NCI-H446 (cell line): ENCODE results near the gene CAP2.

ENCODE experiments used
- DNase-seq, 2 experiments: peaks; one replicate each; lab custom pipeline; 2025; lab: John Stamatoyannopoulos, UW

CAP2 gene

GRCh38 chr6:17474289-17474688, 80.9 kb downstream of the CAP2 start:
- no peak for DNase-seq

GRCh38 chr6:17475606-17476244, 82.3 kb downstream of the CAP2 start:
- peak in 1 of 2 experiments; percentile 71 for DNase-seq

GRCh38 chr6:17476511-17476910, 83.1 kb downstream of the CAP2 start:
- DNase-seq = no peak

- DNase-seq = no peak
Measured at GRCh38 chr6:17477356-17477755, 84.0 kb downstream of the CAP2 start.

- no peak for DNase-seq
Measured at GRCh38 chr6:17478223-17478907, 85.0 kb downstream of the CAP2 start.

GRCh38 chr6:17478946-17479345, 85.6 kb downstream of the CAP2 start:
- no peak for DNase-seq

- peak; percentile 25 to 61 for DNase-seq
Measured at GRCh38 chr6:17480476-17480875, 87.1 kb downstream of the CAP2 start.

GRCh38 chr6:17482711-17483110, 89.3 kb downstream of the CAP2 start:
- DNase-seq = no peak

GRCh38 chr6:17483391-17484016, 90.1 kb downstream of the CAP2 start:
- DNase-seq = no peak

GRCh38 chr6:17484201-17484849, 90.9 kb downstream of the CAP2 start:
- peak in 1 of 2 experiments; percentile 65 for DNase-seq

- peak in 1 of 2 experiments; percentile 85 for DNase-seq
Measured at GRCh38 chr6:17485181-17485580, 91.8 kb downstream of the CAP2 start.

- no peak for DNase-seq
Measured at GRCh38 chr6:17485946-17486345, 92.6 kb downstream of the CAP2 start.

GRCh38 chr6:17486680-17487079, 93.3 kb downstream of the CAP2 start:
- no peak for DNase-seq

- peak; percentile 55 to 94 for DNase-seq
Measured at GRCh38 chr6:17490724-17491123, 97.3 kb downstream of the CAP2 start.

- no peak for DNase-seq
Measured at GRCh38 chr6:17491416-17492142, 98.2 kb downstream of the CAP2 start.

- DNase-seq = no peak
Measured at GRCh38 chr6:17492350-17492749, 99.0 kb downstream of the CAP2 start.

GRCh38 chr6:17493286-17493685, 99.9 kb downstream of the CAP2 start:
- peak in 1 of 2 experiments; percentile 28 for DNase-seq

- DNase-seq = no peak
Measured at GRCh38 chr6:17494177-17494576, 100.8 kb downstream of the CAP2 start.

GRCh38 chr6:17494919-17495318, 101.5 kb downstream of the CAP2 start:
- peak in 1 of 2 experiments; percentile 8 for DNase-seq

GRCh38 chr6:17497535-17498095, 104.2 kb downstream of the CAP2 start:
- DNase-seq = no peak

- no peak for DNase-seq
Measured at GRCh38 chr6:17501442-17501841, 108.0 kb downstream of the CAP2 start.
